NCI-H1436 treated with DMSO at 0.1 percent for 48 hours (cell line): Measurements from ENCODE around the gene NCS1.
"Not testable (repeated sequence)": the region's sequence is repeated elsewhere in the genome, so short reads cannot be mapped to it uniquely, and the experiment has no call there.

ENCODE experiments used
- DNase-seq: peaks from one replicate; lab custom pipeline; 2025; lab: John Stamatoyannopoulos, UW

The NCS1 gene

GRCh38 chr9:130239741-130240241 is 67.6 kb downstream of the NCS1 start:
- DNase-seq, result no peak

DNA sequence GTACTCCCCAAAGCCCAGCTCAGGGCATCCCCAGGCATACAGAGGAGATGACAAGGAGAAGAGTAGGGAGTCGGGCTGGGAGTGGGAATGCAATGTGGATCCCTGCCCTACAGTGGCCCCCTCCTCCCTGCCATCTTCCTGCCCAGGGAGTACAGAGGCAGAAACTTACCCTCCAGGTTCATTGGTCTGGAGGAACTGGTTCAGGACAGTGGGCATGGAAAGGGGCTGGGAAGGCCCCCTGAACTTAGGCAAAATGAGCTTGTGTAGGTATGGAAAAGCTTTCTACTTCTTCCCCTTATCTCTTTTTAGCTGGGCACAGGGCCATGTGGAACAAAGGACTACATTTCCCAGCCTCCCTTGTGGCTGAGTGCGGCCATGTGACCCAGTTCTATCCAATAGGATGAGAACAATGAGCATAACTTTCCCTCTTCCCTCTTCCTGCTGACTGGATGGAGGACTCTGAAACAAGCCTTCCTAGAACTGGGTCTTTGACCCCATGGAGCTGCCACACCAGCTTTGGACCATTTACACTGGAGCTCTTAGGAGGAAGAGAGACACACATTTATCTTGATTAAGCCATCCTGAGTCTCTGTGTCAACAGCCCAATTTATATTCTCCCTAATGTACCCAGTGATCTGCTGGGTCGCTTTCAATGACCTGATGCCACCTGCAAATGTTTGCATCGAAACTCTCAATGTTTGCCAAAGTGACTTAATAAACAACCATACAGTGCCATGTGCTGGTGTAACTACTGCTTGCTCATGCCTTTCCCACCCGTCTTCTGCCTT is 68.4 kb downstream of the NCS1 start:
- no peak for DNase-seq

- no peak for DNase-seq
These were observed 69.0 kb downstream of the NCS1 start for GRCh38 chr9:130241198-130241535.

GRCh38 chr9:130242270-130243014 is 70.2 kb downstream of the NCS1 start:
- no peak for DNase-seq

DNA sequence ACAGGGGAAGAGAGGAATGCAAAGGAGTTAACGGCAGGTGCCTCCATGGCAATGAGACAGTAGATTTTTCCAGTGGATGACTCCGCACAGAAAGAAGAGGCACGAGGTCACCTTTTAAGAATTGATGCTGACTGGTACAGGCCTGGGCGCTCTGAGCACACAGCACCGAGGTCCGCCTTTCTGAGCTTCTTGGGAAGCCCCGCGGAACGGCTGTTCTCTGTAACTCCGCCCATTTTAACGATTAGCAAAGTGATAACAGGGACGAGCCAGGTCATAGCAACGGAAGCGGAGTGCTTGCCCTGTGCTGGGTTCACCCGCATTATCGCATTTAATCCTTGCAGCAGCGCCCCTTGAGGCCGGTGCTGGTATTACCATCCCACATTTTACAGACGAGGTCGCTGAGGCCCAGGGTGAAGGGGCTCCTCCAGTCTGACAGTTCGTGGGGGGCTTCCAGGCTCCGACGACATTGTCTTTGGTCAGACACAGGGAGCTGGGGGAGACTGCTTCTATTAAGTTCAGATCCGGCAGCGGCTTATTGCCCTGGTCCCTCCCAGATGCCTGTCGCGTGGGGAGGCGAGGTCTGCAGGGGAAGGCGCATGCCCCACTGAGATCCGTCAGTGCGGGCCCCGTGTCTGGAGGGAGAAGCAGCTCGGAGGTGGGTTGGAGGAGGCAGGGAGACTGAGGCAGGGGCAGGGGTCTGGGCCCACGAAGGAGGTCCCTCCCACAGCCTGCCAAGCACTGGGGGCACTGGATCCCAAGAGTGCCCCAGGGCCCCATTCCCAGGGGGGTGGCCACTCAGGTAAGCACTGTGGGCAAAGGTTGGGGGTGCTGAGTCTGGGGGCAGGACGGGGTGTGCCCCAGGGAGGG is 71.0 kb downstream of the NCS1 start:
- no peak for DNase-seq

DNA sequence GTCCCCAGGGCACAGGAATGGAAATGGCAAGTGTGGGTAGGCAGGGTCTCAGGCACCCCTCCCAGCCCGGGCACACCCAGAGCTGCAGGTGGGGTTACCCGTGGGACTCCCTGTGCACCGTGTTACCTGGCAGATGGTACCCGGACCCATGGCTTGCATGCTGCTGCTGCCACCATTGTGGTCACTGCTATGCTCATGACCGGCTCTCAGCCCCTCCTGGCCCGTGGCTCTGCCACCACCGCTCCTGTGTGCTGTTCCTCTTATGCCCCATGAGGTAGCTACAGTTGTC is 71.6 kb downstream of the NCS1 start:
- no peak for DNase-seq

GRCh38 chr9:130244548-130245165 is 72.5 kb downstream of the NCS1 start:
- no peak for DNase-seq

GRCh38 chr9:130245474-130245873 is 73.3 kb downstream of the NCS1 start:
- no peak for DNase-seq

DNA sequence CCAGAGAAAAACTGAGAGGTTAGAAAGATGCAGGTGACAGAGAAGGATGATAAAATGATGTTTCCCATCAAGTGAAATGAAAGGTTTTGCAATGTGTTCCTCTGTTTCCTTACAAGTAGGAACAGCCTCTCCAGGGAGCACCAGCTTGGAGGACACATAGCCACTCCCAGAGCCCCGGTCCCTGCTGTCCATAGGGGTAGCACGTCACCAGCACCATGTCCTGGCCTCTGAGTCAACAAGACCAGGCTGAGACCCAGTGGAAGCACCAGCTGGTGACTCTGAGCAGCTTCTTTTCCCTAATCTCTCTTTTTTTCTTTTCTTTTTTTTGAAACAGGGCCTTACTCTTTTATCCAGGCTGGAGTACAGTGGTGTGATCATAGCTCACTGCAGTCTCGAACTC is 73.9 kb downstream of the NCS1 start:
- no peak for DNase-seq

GRCh38 chr9:130254747-130255630 is 82.8 kb downstream of the NCS1 start:
- DNase-seq, result no peak

GRCh38 chr9:130255631-130256134 is 83.5 kb downstream of the NCS1 start:
- no peak for DNase-seq

- DNase-seq, result no peak
These were observed 84.4 kb downstream of the NCS1 start for GRCh38 chr9:130256644-130257043.

- not testable (repeated sequence) for DNase-seq
These were observed 85.9 kb downstream of the NCS1 start for GRCh38 chr9:130258137-130258536.

DNA sequence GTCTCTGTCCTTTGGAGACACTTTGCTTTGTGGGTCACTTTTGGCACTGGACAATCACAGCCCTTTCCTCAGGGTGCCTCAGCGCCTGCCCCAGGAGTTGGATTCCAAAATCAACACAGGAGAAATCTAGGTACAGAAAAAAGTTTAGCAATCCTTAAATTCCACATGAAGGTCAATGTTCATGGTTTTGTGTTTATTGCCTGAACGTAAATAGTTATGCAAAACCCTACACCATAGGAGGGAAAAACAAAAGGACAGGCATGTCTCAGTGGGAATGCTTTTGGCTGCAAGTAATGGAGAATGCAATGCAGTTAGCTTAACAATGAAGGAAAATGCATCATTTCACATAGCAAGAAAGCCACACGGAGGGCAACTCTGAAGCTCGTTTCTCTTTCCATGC is 86.8 kb downstream of the NCS1 start:
- DNase-seq, result no peak

- DNase-seq, result no peak
These were observed 88.9 kb downstream of the NCS1 start for GRCh38 chr9:130260816-130261765.

- no peak for DNase-seq
These were observed 90.0 kb downstream of the NCS1 start for GRCh38 chr9:130262061-130262745.

- no peak for DNase-seq
These were observed 90.6 kb downstream of the NCS1 start for GRCh38 chr9:130262771-130263170.

DNA sequence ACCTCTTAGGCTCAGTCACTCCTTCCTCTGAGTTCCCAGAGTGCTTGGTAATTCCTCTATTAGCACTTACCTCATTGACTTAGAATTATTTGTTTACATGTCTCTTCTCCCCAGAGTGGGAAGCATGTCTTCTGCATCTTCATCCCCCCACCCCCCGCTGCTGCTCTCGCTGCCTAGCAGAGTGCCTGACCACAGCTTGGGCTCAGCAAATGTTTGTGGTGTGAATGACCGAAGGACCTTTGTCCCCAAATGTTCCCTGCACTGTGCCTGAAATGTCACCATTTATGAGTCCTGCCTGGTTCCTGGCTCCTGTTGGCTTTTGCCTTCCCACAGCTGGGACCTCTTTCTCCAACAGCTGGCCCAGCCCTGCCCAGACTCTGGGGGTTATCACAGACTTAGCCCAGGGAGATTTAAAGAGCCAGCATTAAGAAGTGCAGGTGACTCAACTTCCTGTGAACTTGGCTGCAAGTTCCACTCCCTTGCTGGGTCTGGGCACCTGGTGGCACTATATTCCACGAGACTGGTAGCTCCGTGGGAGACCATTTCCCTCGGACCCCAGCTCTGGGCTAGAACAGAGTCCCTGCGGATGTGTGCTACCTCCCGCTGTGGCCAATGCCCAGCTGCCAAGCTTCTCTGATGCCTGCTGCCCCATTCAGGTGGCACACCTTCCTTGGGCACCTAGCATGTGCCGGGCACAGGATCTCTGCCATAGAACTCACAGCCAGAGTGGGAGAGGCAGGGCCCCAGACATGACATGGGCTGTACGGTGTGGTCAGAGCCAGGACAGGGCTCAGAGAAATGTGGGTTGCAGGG is 91.6 kb downstream of the NCS1 start:
- no peak for DNase-seq
